Measurements from ENCODE around the gene PARL.

PARL gene

GRCh38 chr3:183825456-183826161 is 59.1 kb downstream of the PARL start, which contains the start of gene MAP6D1:
TSS of gene MAP6D1 (minus strand) at chr3:183825577. CDS start at chr3:183825547, 30 bp downstream.
- TF ChIP-seq GATA2 (IDR thresholded peaks at IDR 0.05; ENCODE audit: low read depth, low read length): no peak

- TF ChIP-seq GATA2 (IDR thresholded peaks at IDR 0.05; ENCODE audit: low read depth, low read length) (no peak), GATA3 (IDR thresholded peaks at IDR 0.05; ENCODE audit: low read depth, low read length) (no peak)
Observed at GRCh38 chr3:183824761-183825455, 59.8 kb downstream of the PARL start.

- TF ChIP-seq GATA3 (IDR thresholded peaks at IDR 0.05; ENCODE audit: low read depth, low read length): no peak
- no peak for TF ChIP-seq GATA2 (IDR thresholded peaks at IDR 0.05; ENCODE audit: low read depth, low read length)
Observed at GRCh38 chr3:183823963-183824362, 60.7 kb downstream of the PARL start.

GRCh38 chr3:183822631-183823030 is 62.0 kb downstream of the PARL start:
- TF ChIP-seq GATA3 (IDR thresholded peaks at IDR 0.05; ENCODE audit: low read depth, low read length): no peak
- TF ChIP-seq GATA2 (IDR thresholded peaks at IDR 0.05; ENCODE audit: low read depth, low read length): no peak

- TF ChIP-seq GATA3 (IDR thresholded peaks at IDR 0.05; ENCODE audit: low read depth, low read length) (no peak), GATA2 (IDR thresholded peaks at IDR 0.05; ENCODE audit: low read depth, low read length) (no peak)
Observed at GRCh38 chr3:183819831-183820230, 64.8 kb downstream of the PARL start.

GRCh38 chr3:183818706-183819624 is 65.7 kb downstream of the PARL start:
- TF ChIP-seq GATA3 (IDR thresholded peaks at IDR 0.05; ENCODE audit: low read depth, low read length) (no peak), GATA2 (IDR thresholded peaks at IDR 0.05; ENCODE audit: low read depth, low read length) (no peak)

GRCh38 chr3:183818041-183818620 is 66.5 kb downstream of the PARL start:
- TF ChIP-seq GATA2 (IDR thresholded peaks at IDR 0.05; ENCODE audit: low read depth, low read length) (no peak), GATA3 (IDR thresholded peaks at IDR 0.05; ENCODE audit: low read depth, low read length) (no peak)

- TF ChIP-seq GATA2 (IDR thresholded peaks at IDR 0.05; ENCODE audit: low read depth, low read length): no peak
- TF ChIP-seq GATA3 (IDR thresholded peaks at IDR 0.05; ENCODE audit: low read depth, low read length): no peak
Observed at GRCh38 chr3:183817639-183818038, 67.0 kb downstream of the PARL start.

GRCh38 chr3:183816681-183817510 is 67.8 kb downstream of the PARL start:
- TF ChIP-seq GATA3 (IDR thresholded peaks at IDR 0.05; ENCODE audit: low read depth, low read length) (no peak), GATA2 (IDR thresholded peaks at IDR 0.05; ENCODE audit: low read depth, low read length) (no peak)

- TF ChIP-seq GATA3 (IDR thresholded peaks at IDR 0.05; ENCODE audit: low read depth, low read length): no peak
- no peak for TF ChIP-seq GATA2 (IDR thresholded peaks at IDR 0.05; ENCODE audit: low read depth, low read length)
Observed at GRCh38 chr3:183815951-183816475, 68.7 kb downstream of the PARL start.

- no peak for TF ChIP-seq GATA2 (IDR thresholded peaks at IDR 0.05; ENCODE audit: low read depth, low read length)
- TF ChIP-seq GATA3 (IDR thresholded peaks at IDR 0.05; ENCODE audit: low read depth, low read length): no peak
Observed at GRCh38 chr3:183815563-183815940, 69.1 kb downstream of the PARL start.

GRCh38 chr3:183814240-183814639 is 70.4 kb downstream of the PARL start:
- TF ChIP-seq GATA2 (IDR thresholded peaks at IDR 0.05; ENCODE audit: low read depth, low read length): no peak
